Muscle of back (tissue), 11 donors: ENCODE data around the gene LNPEP. TPM values are rescaled to one million over a fixed set of nuclear protein-coding genes. Genes with fewer than 3 reads are reported as not detected.
"Not testable (repeated sequence)": the region's sequence is repeated elsewhere in the genome, so short reads cannot be mapped to it uniquely, and the experiment has no call there.

Experiments used
- DNase-seq, 3 donors: peaks; one replicate each; pipeline versions ENCODE4 v3.0.0 to v3.0.0-alpha.2; 2013
- polyA plus RNA-seq, 10 donors: library from polyadenylated mRNA; unstranded; fragments of 120-200 nt; gene quantifications; one replicate each; pipeline ENCODE4 v1.2.1, GENCODE V29; 2013; ENCODE audit not compliant: insufficient read length in 10 of 10

The LNPEP gene
- polyA plus RNA-seq, 10 donors: 13.8 to 24.5 (median 18.2) TPM

DNA sequence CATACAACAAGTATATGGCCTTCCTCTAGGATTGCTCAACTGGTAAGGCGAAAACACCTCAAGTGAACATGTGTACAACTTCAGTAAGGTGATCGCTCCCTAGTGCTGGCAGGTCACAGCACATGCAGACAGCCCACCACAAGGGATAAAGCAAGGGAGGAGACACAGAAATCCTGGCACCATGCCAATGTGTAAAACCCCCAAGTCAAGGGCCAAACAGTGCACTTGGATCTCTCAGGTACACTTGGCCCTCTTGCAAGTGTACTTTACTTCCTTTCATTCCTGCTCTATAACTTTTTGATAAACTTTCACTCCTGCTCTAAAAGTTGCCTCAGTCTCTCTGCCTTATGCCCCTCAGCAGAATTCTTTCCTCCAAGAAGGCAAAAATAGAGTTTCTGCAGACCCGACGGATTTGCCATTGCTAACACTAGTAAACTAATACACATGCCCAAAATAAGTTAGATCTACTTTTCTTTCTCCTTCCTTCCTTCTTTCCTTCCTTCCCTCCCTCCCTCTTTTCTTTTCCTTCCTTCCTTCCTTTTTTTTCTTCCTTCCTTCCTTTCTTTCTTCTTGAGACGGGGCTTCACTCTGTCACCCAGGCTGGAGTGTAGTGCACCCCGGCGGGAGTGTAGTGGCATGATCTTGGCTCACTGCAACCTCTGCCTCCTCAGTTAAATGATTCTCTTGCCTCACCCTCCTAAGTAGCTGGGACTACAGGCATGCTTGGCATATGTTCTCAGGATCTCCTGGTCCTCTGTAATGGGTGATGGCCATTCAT, 6.8 kb upstream of the LNPEP start:
- DNase-seq: no peak

DNA sequence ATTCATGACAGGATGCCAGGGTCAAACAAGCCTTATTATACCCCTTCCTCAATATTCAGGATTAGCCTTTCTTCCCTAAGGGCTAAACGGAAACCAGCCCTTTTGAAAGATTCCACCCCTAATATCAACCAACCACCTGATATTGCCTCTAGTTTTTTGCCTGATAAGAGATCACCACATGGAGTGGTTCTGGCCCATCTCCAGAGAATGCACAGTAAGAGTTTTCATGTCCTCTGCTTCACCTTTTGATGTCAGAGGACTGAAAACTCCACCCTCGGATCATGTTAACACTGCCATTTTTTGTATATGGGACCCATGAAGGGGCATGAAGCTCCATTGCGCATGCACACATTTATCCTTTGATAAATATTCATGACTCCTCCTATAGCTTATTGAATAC, 5.8 kb upstream of the LNPEP start:
- no peak for DNase-seq

DNA sequence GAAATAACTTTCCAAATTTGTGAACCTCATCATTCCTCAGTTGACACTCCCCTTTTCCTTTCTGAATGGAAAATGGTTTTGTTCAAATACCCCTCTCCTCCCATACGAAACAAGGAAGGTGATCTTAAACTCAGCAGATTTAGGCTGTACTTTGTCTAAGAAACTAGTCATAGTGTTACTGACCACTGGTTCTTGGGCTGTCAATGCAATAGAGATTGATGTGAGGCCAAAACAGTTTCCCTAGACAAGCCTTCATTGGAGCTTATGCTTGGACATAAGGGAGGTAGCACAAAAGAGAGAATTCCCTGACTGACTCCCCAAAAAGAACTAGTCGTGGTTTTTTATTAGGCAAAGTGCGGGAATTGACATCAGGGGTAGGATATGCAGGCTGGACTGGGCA, 5.3 kb upstream of the LNPEP start:
- DNase-seq: no peak

DNA sequence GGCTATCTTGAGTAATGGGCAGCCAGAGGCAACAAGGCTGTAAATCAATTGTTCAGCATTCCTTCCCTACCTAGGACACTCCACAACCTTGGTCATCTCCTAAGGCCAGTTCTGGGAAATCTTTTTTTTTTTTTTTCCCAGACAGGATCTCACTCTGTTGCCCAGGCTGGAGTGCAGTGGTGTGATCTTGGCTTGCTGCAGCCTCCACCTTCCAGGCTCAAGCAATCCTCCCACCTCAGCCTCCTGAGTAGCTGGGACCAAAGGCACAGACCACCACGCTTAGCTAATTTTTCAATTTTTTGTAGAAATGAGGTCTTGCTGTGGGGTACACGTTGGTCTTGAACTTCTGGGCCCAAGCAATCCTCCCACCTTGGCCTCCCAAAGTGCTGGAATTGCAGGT, 4.8 kb upstream of the LNPEP start:
- not testable (repeated sequence) for DNase-seq

- DNase-seq: no peak
Measured at GRCh38 chr5:96931605-96932004, 4.3 kb upstream of the LNPEP start.

- no peak for DNase-seq
Measured at GRCh38 chr5:96932026-96932425, 3.9 kb upstream of the LNPEP start.

DNA sequence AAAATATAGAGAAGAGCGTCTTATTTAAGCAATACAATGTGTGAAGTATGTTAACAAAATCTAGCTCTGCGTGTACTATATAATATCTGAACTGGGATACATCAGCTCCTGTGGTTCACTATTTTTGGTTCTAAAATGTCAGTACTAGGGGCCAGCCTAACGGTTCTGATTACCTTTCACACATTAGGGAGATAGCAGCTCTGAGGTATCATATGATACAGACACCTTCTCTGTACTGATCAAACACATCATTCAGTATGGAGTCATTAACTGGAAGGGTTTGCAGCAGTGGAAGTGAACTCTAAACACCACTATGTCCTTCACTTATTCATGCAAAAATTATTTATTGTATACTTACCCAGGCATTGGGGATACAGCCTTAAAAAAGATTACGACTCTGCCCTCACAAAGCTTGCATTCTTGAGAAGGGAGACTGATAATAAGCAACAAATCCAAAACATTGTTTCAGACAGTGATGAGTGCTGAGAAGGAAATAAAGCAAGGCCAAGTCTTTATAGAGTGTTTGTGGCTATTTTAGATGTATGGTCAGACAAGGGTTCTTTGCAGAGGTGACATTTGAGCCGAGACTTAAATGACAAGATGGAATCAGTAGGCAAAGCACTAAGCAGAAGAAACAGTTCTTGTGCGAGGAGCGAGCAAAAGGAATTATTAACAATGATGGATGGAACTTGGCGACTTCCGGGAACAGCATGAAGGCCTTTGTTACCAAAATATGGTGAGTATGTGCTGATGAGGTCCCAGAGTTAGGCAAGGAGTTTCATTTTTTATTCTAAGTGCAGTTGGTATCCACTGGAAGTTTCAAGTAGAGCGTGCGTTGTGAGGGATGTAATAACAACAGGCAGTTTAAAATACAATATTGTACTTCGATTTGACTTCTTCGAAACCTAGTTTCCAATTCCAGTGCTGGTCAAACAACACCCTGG, 1.8 kb upstream of the LNPEP start:
- DNase-seq: peak in 1 of 3 donors; percentile 48

- peak; percentile 92 to 97 (median 93) for DNase-seq
Measured at GRCh38 chr5:96934708-96935558, 947 bp upstream of the LNPEP start.

DNA sequence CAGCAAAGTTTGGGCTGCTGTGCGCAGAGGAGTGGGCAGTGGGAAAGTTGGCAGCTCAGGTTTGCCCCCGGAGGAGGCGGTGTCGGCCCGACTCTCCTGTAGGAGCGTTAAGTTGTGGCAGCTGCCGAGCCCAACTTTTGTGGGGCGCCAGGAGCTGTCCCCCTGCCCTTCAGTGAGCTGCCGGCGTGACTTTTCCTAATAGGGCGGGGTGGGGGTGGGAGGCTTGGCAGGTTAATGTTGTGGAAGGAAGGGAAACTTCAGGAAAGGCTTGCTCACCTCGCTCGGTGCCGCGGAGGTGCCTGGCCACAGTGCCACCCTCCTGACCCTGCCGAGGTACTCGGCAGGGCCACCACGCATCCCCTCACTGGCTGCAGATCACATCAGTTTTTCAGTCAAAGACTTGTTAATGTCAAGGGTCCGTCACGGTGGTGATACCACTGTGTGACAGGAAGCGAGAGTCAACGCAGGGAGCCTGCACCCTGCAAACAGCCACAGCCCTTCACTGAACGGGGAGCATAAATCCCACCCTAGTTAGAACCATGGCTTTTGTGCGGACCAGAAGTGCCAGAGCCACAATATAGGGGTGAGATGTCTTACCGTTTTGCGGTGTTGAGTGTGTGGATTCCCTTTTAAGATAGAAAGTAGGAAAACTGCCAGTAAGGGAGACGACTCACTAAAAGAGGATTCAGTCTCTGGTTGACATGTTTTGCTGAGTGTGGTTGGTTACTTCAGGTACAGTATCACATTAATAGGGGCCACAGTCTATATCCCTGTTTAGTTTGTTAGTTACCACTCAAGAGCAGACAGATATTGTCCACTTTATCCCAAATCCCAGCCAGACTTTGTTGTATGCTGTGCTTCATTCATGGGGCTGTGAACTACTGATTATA, 796 bp downstream of the LNPEP start:
- DNase-seq: peak; percentile 27 to 80 (median 32)

DNA sequence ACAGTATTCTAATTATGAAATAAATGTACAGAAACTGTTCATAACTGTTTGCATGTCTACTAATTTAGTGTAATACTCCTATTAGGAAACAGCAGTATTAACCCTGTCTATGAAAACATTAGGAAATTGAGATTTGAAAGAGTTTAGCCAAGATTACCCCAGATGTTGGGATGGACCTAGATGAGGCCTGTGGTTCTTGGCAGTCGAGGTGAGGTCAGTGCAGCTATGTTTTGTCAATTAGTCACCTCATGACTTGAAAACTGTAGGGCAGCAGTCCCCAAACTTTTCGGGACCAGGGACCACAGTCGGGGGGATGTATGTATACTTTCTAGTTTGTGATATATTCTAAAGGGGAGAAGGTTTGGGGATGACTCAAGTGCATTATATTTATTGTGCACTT, 4.7 kb downstream of the LNPEP start:
- DNase-seq: no peak

DNA sequence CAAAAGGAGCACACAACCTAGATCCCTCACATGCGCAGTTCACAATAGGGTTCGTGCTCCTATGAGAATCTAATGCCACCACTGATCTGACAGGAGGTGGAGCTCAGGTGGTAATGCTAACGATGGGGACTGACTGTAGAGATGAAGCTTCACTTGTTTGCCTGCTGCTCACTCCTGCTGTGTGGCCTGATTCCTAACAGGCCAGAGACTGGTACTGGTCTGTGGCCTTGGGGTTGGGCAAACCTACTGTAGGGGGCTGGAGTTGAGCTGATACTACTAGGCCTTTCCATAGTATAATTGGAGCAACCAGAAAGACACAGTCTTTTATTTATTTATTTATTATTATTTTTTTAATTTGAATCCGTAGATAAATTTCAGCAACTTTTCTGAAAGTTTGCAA, 5.3 kb downstream of the LNPEP start:
- DNase-seq: no peak

DNA sequence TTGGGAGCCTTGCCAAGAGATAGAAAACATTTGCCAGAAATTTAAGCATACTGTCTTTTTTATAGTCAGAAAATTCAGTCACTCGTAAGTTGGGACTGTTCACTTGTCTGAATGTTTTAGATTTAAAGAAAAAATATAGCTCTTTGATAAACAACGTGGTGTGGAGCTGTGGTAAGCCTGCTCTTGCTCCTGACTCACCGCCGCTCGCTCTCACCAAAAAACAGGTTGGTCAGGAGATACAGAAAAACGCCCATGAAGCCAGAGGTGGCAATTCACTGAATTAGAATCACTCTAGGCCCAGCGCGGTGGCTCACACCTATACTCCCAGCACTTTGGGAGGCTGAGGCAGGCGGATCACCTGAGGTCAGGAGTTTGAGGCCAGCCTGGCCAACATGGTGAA, 6.2 kb downstream of the LNPEP start:
- no peak for DNase-seq

- no peak for DNase-seq
Measured at GRCh38 chr5:96942911-96943310, 7.0 kb downstream of the LNPEP start.

- no peak for DNase-seq
Measured at GRCh38 chr5:96943799-96944198, 7.9 kb downstream of the LNPEP start.

DNA sequence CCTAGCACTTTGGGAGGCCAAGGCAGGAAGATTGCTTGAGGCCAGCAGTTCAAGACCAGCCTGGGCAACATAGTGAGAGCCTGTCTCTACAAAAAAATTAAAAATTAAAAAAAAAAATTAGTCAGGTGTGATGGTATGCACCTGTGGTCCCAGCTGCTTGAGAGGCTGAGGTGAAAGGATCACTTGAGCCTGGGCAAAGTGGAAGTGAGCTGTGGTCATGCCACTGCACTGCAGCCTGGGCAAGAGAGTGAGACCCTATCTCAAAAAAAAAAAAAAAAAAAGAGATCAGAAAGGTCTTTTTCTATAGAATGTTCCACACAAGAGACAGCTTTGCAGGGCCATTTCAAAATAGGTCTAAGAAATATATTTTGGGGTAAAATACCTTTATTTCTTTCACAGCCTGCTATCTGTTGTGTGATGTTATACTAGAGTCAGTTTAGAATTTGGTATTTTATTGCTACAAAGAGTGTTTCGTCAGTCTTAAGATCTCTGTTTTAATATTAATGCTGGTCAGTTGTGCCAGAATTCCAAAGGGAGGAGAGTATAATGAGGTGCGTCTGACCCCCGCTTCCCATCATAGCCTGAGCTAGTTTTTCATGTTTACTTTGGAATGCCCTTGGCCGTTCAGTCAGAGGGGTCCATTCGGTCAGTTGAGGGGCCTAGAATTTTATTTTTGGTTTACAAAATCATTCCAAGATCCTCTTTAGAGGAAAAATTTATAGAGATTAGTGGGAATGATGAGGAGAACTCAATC, 9.4 kb downstream of the LNPEP start:
- DNase-seq: no peak

DNA sequence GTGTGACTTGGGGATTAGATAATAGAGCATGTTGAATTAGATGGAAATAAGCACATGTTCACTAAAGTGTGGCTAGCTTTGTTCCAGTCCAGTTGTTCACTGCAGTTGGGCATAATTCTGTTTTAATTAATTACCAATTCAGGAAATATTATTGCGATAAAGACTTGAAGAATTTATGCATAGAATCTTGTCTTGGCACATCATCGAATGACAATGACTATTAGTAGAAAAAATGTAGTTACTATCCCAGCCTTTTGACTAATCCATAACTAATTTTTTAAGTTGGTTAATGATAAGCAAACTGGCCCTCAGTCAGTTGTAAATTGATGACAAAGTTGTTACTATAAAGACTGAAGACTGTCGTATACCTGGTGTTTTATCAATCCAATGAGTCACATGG, 10.5 kb downstream of the LNPEP start:
- no peak for DNase-seq

DNA sequence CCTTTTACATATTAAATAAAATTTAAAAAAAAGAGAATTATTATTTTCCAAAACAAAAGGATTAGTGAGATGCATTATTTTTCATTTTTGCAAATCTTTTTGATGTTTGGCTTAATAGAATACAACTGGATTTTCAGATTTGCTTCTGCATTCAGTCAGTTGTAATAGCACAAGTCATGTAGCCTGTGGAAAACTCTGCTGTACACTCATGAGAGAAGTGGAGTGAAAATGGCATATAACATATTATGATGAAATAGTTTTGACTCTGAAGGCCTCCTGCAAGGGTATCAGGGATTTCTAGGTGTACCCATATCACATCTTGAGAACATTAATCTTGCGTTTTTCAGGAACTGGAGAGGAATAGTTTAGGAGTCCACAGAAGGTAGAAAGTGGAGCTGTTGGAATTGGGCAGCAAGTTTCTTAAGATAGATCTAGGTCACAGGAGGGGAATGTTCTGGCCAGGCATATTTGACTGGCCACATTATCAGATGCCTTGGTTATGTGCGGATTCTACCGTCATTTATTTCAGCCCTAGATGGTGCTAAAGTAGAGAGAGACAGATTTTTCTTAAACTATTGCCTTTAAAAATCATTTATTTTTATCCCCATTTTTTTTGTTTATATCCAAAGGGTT, 16.4 kb downstream of the LNPEP start:
- DNase-seq: no peak

DNA sequence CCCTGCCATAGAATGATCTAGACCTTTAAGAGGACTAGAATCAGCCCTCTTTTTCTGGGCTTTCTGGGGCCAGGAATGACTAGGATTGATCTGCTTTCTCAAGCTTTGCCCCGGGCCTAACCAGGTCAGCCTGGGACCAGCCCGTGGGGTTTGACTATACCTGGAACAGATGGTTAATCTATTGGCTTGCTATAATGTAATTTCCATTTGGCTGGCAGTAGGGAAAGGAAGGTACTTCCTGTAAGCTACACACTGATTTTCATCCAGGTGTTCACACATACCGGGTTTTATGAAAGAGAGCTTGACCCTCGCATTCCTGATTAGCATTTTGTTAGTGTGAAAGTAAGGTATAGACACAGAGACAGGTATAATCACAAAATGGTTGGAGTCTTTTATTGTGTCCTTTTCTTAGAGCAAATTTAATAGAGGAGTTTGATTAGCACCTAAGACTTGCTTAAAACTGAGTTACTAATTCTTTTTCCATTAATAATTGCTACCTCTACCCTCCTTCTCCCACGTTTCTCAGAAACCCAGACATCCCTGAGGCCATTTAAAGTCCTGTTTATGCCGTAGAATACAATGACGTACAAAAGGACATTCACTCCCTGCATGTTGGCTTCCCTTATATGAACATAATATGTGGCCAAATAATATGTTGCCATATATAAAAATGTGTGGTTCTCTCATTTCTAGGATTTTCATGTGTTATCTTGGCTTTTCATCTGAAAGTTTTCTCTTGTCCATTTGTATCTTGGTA, 17.3 kb downstream of the LNPEP start:
- no peak for DNase-seq
